HepG2 (cell line): ENCODE data around the gene ATF6. TPM values are rescaled to one million over a fixed set of nuclear protein-coding genes. Genes with fewer than 3 reads are reported as not detected.

ENCODE experiments used
- ATAC-seq: fragments of 200-7000 bp; cut with Tn5 transposase; 3 replicates; pipeline ENCODE4 v1.9.1; 2020; ENCODE audit warnings: mild to moderate bottlenecking, moderate library complexity
- BruUV-seq: library from RNA; stranded (reverse); fragments of 400-500 nt; replicated peaks from 2 replicates; lab custom pipeline; 2021; lab: Mats Ljungman, UMichigan
- CTCF ChIA-PET: fragments of 300-600 bp; formaldehyde crosslinking; extraction: SDS; loops from one replicate; lab custom pipeline; 2021; ENCODE audit warnings: low total read pairs, inconsistent platforms, low intra/inter-chr PET ratio; lab: Yijun Ruan, JAX
- POLR2A ChIA-PET: fragments of 350-600 bp; sonication (Branson Sonifier 250); formaldehyde crosslinking; loops from one replicate; lab custom pipeline; 2020; ENCODE audit warnings: antibody characterized with exemption, inconsistent platforms; lab: Yijun Ruan, JAX
- DNase-seq: peaks from one replicate; pipeline ENCODE4 v3.0.0-alpha.2; 2015; ENCODE audit warnings: low spot score
- FAIRE-seq: peaks from 3 replicates; lab custom pipeline; 2011; peaks lifted over from hg19 to GRCh38; lab: Jason Lieb, UNC
- H2AFZ ChIP-seq: one replicate; pipeline ENCODE4 v1.6.1; 2011; ENCODE audit warnings: low read length, inconsistent platforms
- H3K27ac ChIP-seq: fragments of 300-600 bp; 3 replicates; pipeline ENCODE4 v1.8.0; 2011; ENCODE audit warnings: mixed run types, mild to moderate bottlenecking, mixed read lengths, low read length, inconsistent platforms; ENCODE audit not compliant: insufficient read depth; ENCODE audit errors: extremely low read length
- H3K27me3 ChIP-seq, 2 experiments: fragments of 200-600 bp in 1 of 2; 2 replicates in 1 of 2; 3 replicates in 1 of 2; pipeline versions ENCODE4 v1.6.0 to v1.8.0; 2011; ENCODE audit warnings: low read length in 2 of 2, mild to moderate bottlenecking in 2 of 2, moderate library complexity in 2 of 2, inconsistent platforms in 1 of 2; ENCODE audit not compliant: insufficient read depth in 2 of 2, control insufficient read depth in 1 of 2
- H3K36me3 ChIP-seq, 2 experiments: fragments of 200-600 bp in 1 of 2; replicated peaks in 1 of 2; 2 replicates in 1 of 2; 3 replicates in 1 of 2; pipeline versions ENCODE4 v1.5.1 to v1.8.0; 2011; ENCODE audit warnings: low read length in 2 of 2, inconsistent platforms in 1 of 2; ENCODE audit not compliant: insufficient read depth in 2 of 2, control insufficient read depth in 1 of 2
- H3K4me1 ChIP-seq: 2 replicates; pipeline ENCODE4 v1.5.1; 2012; ENCODE audit warnings: low read length, inconsistent platforms; ENCODE audit not compliant: insufficient read depth
- H3K4me2 ChIP-seq: 2 replicates; pipeline ENCODE4 v1.6.0; 2011; ENCODE audit warnings: low read depth, low read length, inconsistent platforms
- H3K4me3 ChIP-seq, 3 experiments: fragments of 200-600 bp in 1 of 3; sonication (generic), shearing (Covaris generic) in 1 of 3; replicated peaks in 1 of 3; 2 replicates each; pipeline ENCODE4 v1.5.1; 2011 to 2016; ENCODE audit warnings: low read length in 3 of 3, inconsistent platforms in 2 of 3, low read depth in 2 of 3, mild to moderate bottlenecking in 2 of 3, control low read depth in 1 of 3, mixed read lengths in 1 of 3; ENCODE audit not compliant: insufficient read depth in 1 of 3
- H3K79me2 ChIP-seq: one replicate; pipeline ENCODE4 v1.6.1; 2011; ENCODE audit warnings: low read length, inconsistent platforms; ENCODE audit not compliant: insufficient read depth
- H3K9ac ChIP-seq: 2 replicates; pipeline ENCODE4 v1.6.0; 2011; ENCODE audit warnings: mild to moderate bottlenecking, low read depth, low read length, inconsistent platforms; ENCODE audit not compliant: insufficient read depth
- H3K9me3 ChIP-seq: 2 replicates; pipeline ENCODE4 v1.5.1; 2012; ENCODE audit warnings: mild to moderate bottlenecking, low read length
- H4K20me1 ChIP-seq: 2 replicates; pipeline ENCODE4 v1.6.0; 2011; ENCODE audit warnings: inconsistent platforms, mild to moderate bottlenecking, low read length, moderate library complexity; ENCODE audit not compliant: insufficient read depth
- EED ChIP-seq: sonication (generic); formaldehyde crosslinking; IDR thresholded peaks from 2 replicates; pipeline ENCODE4 v1.5.0; 2020; ENCODE audit warnings: mild to moderate bottlenecking, missing genetic modification reagents
- FOSL1 ChIP-seq: sonication (generic); formaldehyde crosslinking; IDR thresholded peaks from 2 replicates; pipeline ENCODE4 v1.9.0; 2021; ENCODE audit warnings: missing genetic modification reagents, borderline replicate concordance
- SIN3A ChIP-seq: IDR thresholded peaks from 2 replicates; pipeline ENCODE4 v1.6.1; 2011; ENCODE audit warnings: low read depth, mild to moderate bottlenecking, control low read depth, low read length, borderline replicate concordance
- ZBTB49 ChIP-seq: sonication (generic); formaldehyde crosslinking; IDR thresholded peaks from 2 replicates; pipeline ENCODE4 v1.4.0; 2020; ENCODE audit warnings: missing genetic modification reagents, borderline replicate concordance
- ZFP62 ChIP-seq: sonication (generic); formaldehyde crosslinking; IDR thresholded peaks from 2 replicates; pipeline ENCODE4 v1.4.0; 2020; ENCODE audit warnings: missing genetic modification reagents
- ZGPAT ChIP-seq: IDR thresholded peaks from 2 replicates; pipeline ENCODE4 v1.6.1; 2016; ENCODE audit warnings: mild to moderate bottlenecking
- ZNF232 ChIP-seq: sonication (generic); formaldehyde crosslinking; IDR thresholded peaks from 2 replicates; pipeline ENCODE4 v1.4.0; 2020; ENCODE audit warnings: missing genetic modification reagents, borderline replicate concordance
- ZNF256 ChIP-seq: sonication (generic); formaldehyde crosslinking; conservative IDR thresholded peaks from 2 replicates; pipeline ENCODE4 v1.4.0; 2020; ENCODE audit warnings: missing genetic modification reagents
- ZNF562 ChIP-seq: sonication (generic); formaldehyde crosslinking; IDR thresholded peaks from 2 replicates; pipeline ENCODE4 v1.8.0; 2022; ENCODE audit warnings: missing genetic modification reagents, borderline replicate concordance
- ZNF724P ChIP-seq: sonication (generic); formaldehyde crosslinking; IDR thresholded peaks from 2 replicates; pipeline ENCODE4 v1.8.0; 2022; ENCODE audit warnings: missing genetic modification reagents, borderline replicate concordance
- ZNF75D ChIP-seq: sonication (generic); formaldehyde crosslinking; IDR thresholded peaks from 2 replicates; pipeline ENCODE4 v1.8.1; 2023; ENCODE audit warnings: missing genetic modification reagents, mild to moderate bottlenecking, borderline replicate concordance
- WGBS: methylation state at CpG from one replicate; pipeline ENCODE4 v1.1.6; 2017; ENCODE audit warnings: low lambda C conversion rate; 5-methylcytosine and 5-hydroxymethylcytosine counted together
- in situ Hi-C: cut with HindIII; loops from 2 replicates; pipeline ENCODE4 v1.10.0; 2017; ENCODE audit warnings: low pct_unique_long_range_greater_than_20kb; ENCODE audit not compliant: extremely low pct_ligation_motif_present
- intact Hi-C: fragments of 100-400 bp; cut with micrococcal nuclease; formaldehyde crosslinking; loops from one replicate; pipeline ENCODE4 v1.10.0; 2022; ENCODE audit not compliant: unreplicated experiment
- polyA plus RNA-seq, 8 experiments: library from polyadenylated mRNA; depleted of rRNA in 3 of 8; stranded (reverse) in 7 of 8; unstranded in 1 of 8; fragments of >200 nt; fragmentation: Illumina TruSeq in 4 of 8; extraction: Trizol in 4 of 8; gene quantifications; 2 replicates each; pipeline versions ENCODE4 v1.2.1 to v1.2.3, GENCODE V29; 2011 to 2016; ENCODE audit warnings: low read depth in 4 of 8, missing spikeins in 1 of 8, mixed read lengths in 1 of 8; ENCODE audit not compliant: insufficient read depth in 1 of 8
- total RNA-seq, 5 experiments: library from RNA; depleted of rRNA; stranded (reverse); fragments of >200 nt; fragmentation: Illumina TruSeq; extraction: Trizol; gene quantifications; 2 replicates each; pipeline ENCODE4 v1.2.3, GENCODE V29; 2016; ENCODE audit warnings: low read depth in 1 of 5

Gene ATF6
- total and polyA plus RNA-seq, 2 of the 13 experiments (the other 11 are each of a cell fraction or from before 2014, with no cell fraction given), result 13.2 to 14.5 TPM

GRCh38 chr1:161720422-161720821 lies 45.7 kb upstream of the ATF6 start:
- FAIRE-seq, result no peak
- POLR2A ChIA-PET, result no interaction called here
- 65% methylated on average over 1 of the region's 1 CpG for WGBS

More at GRCh38 chr1:161720422-161720821, 45.7 kb upstream of the ATF6 start:
- no peak for DNase-seq
- Histone ChIP-seq H3K79me2 (no peaks in the 10 kb centered on the region), H3K9me3 (no peaks in the 10 kb centered on the region), H3K36me3 (no peaks in the 10 kb centered on the region), H4K20me1 (no peaks in the 10 kb centered on the region), H3K4me1 (peaks cover 1% of the 10 kb centered on the region), H3K4me3 (no peak overlapping the region), H3K27me3 (peaks cover 3 to 19% of the 10 kb centered on the region in 2 experiments; a peak in 4 of 5 replicates), H3K4me2 (no peak overlapping the region), H2AFZ (no peak overlapping the region), H3K9ac (no peak overlapping the region), H3K27ac (no peak overlapping the region)
- CTCF ChIA-PET, result no interaction called here
- TF ChIP-seq ZBTB49, result no peak
- no peak for TF ChIP-seq ZNF256 (CRISPR knock-in tag)
- no peak for TF ChIP-seq SIN3A
- no peak for TF ChIP-seq ZGPAT (CRISPR knock-in tag)
- TF ChIP-seq FOSL1, result no peak
- TF ChIP-seq ZNF724P (CRISPR knock-in tag), result no peak
- no peak for TF ChIP-seq ZNF232 (CRISPR knock-in tag)
- TF ChIP-seq ZFP62, result no peak
- no peak for TF ChIP-seq ZNF75D
- TF ChIP-seq EED (CRISPR knock-in tag), result no peak
- no peak for TF ChIP-seq ZNF562 (CRISPR knock-in tag)
- intact Hi-C loops (no loop called here), in situ Hi-C loops (no loop called here)
- ATAC-seq, result no peak
- no TSS peak for BruUV-seq
